ENCODE results near the gene H6PD. TPM values are rescaled to one million over a fixed set of nuclear protein-coding genes. Genes with fewer than 3 reads are reported as not detected.

H6PD gene
- total and polyA plus RNA-seq, 4 donors, result 21.5 to 59.8 (median 32.9) TPM

- Histone ChIP-seq H3K9ac (ENCODE audit: insufficient read depth in 1 of 2, low read length in 2 of 2) (no peak overlapping the region), H3K9me3 (ENCODE audit: control insufficient read depth in 4 of 4, insufficient read depth in 3 of 4, low read length in 3 of 4) (no peaks in the 10 kb centered on the region), H3K27me3 (ENCODE audit: control insufficient read depth in 3 of 3, insufficient read depth in 3 of 3, low read length in 2 of 3) (no peaks in the 10 kb centered on the region), H3K27ac (ENCODE audit: low read depth in 1 of 2, low read length in 1 of 2) (no peak overlapping the region), H3K36me3 (ENCODE audit: control insufficient read depth in 4 of 4, insufficient read depth in 4 of 4, low read length in 4 of 4) (peaks cover 0 to 4% (median 0%) of the 10 kb centered on the region in 4 donors), H3K4me3 (no peak overlapping the region), H3K4me1 (ENCODE audit: control insufficient read depth in 5 of 5, insufficient read depth in 5 of 5, low read length in 5 of 5) (peaks cover 0 to 5% (median 3%) of the 10 kb centered on the region in 5 donors)
- TF ChIP-seq, protein P1, sequence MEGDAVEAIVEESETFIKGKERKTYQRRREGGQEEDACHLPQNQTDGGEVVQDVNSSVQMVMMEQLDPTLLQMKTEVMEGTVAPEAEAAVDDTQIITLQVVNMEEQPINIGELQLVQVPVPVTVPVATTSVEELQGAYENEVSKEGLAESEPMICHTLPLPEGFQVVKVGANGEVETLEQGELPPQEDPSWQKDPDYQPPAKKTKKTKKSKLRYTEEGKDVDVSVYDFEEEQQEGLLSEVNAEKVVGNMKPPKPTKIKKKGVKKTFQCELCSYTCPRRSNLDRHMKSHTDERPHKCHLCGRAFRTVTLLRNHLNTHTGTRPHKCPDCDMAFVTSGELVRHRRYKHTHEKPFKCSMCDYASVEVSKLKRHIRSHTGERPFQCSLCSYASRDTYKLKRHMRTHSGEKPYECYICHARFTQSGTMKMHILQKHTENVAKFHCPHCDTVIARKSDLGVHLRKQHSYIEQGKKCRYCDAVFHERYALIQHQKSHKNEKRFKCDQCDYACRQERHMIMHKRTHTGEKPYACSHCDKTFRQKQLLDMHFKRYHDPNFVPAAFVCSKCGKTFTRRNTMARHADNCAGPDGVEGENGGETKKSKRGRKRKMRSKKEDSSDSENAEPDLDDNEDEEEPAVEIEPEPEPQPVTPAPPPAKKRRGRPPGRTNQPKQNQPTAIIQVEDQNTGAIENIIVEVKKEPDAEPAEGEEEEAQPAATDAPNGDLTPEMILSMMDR (IDR thresholded peaks at IDR 0.05; ENCODE audit: control extremely low read depth, extremely low read depth), result no peak
- DNase-seq, result no peak
- ATAC-seq (ENCODE audit: insufficient read depth, low FRiP score), result no peak
- WGBS, 2 donors, result 77 to 79% methylated on average over 10 of the region's 10 CpGs
Measured at GRCh38 chr1:9275161-9275560, 40.6 kb downstream of the H6PD start.

GRCh38 chr1:9275567-9276034, 41.0 kb downstream of the H6PD start:
- H3K36me3 ChIP-seq (ENCODE audit: control insufficient read depth in 4 of 4, insufficient read depth in 4 of 4, low read length in 4 of 4), result no peaks in the 10 kb centered on the region
- TF ChIP-seq, protein P1 (IDR thresholded peaks at IDR 0.05; ENCODE audit: control extremely low read depth, extremely low read depth), result no peak
- WGBS, 2 donors, result 45 to 53% methylated on average over 12 of the region's 12 CpGs
- no peaks in the 10 kb centered on the region for H3K27me3 ChIP-seq (ENCODE audit: control insufficient read depth in 3 of 3, insufficient read depth in 3 of 3, low read length in 2 of 3)
- peak; percentile 76 for ATAC-seq (ENCODE audit: insufficient read depth, low FRiP score)
- no peaks in the 10 kb centered on the region for H3K9me3 ChIP-seq (ENCODE audit: control insufficient read depth in 4 of 4, insufficient read depth in 3 of 4, low read length in 3 of 4)
- peaks cover 0 to 9% (median 5%) of the 10 kb centered on the region in 5 donors for H3K4me1 ChIP-seq (ENCODE audit: control insufficient read depth in 5 of 5, insufficient read depth in 5 of 5, low read length in 5 of 5)
- H3K4me3 ChIP-seq, result no peak overlapping the region
- H3K27ac ChIP-seq (ENCODE audit: low read depth in 1 of 2, low read length in 1 of 2), result peak overlapping the region in 1 of 2 donors; percentile 12
- DNase-seq, result no peak
- no peak overlapping the region for H3K9ac ChIP-seq (ENCODE audit: insufficient read depth in 1 of 2, low read length in 2 of 2)

DNA sequence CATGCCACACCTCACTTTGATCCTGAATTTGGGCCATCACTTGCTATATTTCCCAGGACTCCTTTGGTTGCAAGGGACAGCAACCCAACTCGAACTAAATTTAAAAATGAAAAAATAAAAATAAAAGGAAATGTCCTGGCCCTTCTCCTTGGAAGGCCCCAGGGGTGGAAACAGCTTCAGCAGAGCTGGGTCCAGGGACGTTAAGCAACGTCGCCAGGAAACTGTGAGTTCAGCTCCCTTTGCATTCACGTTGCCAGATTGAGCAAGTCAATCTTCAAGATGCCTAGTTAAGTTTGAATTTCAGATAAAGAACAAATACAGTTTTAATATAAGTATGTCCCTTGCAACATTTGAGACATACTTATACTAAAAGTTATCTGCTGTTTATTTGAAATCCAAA, 43.5 kb downstream of the H6PD start:
- peaks cover 0 to 18% (median 5%) of the 10 kb centered on the region in 5 donors for H3K4me1 ChIP-seq (ENCODE audit: control insufficient read depth in 5 of 5, insufficient read depth in 5 of 5, low read length in 5 of 5)
- no peak overlapping the region for H3K27ac ChIP-seq (ENCODE audit: low read depth in 1 of 2, low read length in 1 of 2)
- TF ChIP-seq, protein P1 (IDR thresholded peaks at IDR 0.05; ENCODE audit: control extremely low read depth, extremely low read depth), result no peak
- no peak overlapping the region for H3K4me3 ChIP-seq
- H3K36me3 ChIP-seq (ENCODE audit: control insufficient read depth in 4 of 4, insufficient read depth in 4 of 4, low read length in 4 of 4), result no peaks in the 10 kb centered on the region
- no peak overlapping the region for H3K9ac ChIP-seq (ENCODE audit: insufficient read depth in 1 of 2, low read length in 2 of 2)
- 25 to 56% methylated on average over 5 of the region's 5 CpGs for WGBS, 2 donors
- ATAC-seq (ENCODE audit: insufficient read depth, low FRiP score) (no peak), DNase-seq (peak in 2 of 3 donors; percentile 38 to 63)
- no peaks in the 10 kb centered on the region for H3K27me3 ChIP-seq (ENCODE audit: control insufficient read depth in 3 of 3, insufficient read depth in 3 of 3, low read length in 2 of 3)
- H3K9me3 ChIP-seq (ENCODE audit: control insufficient read depth in 4 of 4, insufficient read depth in 3 of 4, low read length in 3 of 4), result no peaks in the 10 kb centered on the region

Measured in lung (tissue), 12 donors.